VCaP (cell line): ENCODE data around the gene USP37.

Experiments
- H3K27ac ChIP-seq: fragments of 450-650 bp; 2 replicates; pipeline ENCODE4 v1.5.1; 2017
- TF ChIP-seq, protein P1 (sequence below): fragments of 450-650 bp; conservative IDR thresholded peaks from 2 replicates; pipeline ENCODE4 v1.5.1; 2017; ENCODE audit warnings: mild to moderate bottlenecking, moderate library complexity

The USP37 gene

GRCh38 chr2:218400930-218401881 is 166.9 kb downstream of the USP37 start:
- peak overlapping the region; percentile 98 for H3K27ac ChIP-seq
- TF ChIP-seq, protein P1, sequence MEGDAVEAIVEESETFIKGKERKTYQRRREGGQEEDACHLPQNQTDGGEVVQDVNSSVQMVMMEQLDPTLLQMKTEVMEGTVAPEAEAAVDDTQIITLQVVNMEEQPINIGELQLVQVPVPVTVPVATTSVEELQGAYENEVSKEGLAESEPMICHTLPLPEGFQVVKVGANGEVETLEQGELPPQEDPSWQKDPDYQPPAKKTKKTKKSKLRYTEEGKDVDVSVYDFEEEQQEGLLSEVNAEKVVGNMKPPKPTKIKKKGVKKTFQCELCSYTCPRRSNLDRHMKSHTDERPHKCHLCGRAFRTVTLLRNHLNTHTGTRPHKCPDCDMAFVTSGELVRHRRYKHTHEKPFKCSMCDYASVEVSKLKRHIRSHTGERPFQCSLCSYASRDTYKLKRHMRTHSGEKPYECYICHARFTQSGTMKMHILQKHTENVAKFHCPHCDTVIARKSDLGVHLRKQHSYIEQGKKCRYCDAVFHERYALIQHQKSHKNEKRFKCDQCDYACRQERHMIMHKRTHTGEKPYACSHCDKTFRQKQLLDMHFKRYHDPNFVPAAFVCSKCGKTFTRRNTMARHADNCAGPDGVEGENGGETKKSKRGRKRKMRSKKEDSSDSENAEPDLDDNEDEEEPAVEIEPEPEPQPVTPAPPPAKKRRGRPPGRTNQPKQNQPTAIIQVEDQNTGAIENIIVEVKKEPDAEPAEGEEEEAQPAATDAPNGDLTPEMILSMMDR: no peak
